ENCODE measurements around the gene ADPRHL1.

Gene ADPRHL1

DNA sequence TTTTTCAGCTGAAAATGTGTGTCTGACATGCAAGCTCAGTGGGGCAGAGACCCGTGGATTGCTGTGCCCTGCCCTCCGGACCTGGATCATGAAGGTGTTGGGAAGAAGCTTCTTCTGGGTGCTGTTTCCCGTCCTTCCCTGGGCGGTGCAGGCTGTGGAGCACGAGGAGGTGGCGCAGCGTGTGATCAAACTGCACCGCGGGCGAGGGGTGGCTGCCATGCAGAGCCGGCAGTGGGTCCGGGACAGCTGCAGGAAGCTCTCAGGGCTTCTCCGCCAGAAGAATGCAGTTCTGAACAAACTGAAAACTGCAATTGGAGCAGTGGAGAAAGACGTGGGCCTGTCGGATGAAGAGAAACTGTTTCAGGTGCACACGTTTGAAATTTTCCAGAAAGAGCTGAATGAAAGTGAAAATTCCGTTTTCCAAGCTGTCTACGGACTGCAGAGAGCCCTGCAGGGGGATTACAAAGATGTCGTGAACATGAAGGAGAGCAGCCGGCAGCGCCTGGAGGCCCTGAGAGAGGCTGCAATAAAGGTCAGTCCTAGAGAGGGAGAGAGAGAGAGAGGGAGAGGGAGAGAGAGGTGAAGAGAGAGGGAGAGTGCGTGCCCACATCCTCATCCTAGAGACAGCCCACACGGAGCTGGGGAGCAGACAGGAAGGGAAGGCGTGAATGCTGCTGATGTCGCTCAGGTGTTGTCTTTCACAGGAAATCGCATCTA, 42.4 kb upstream of the ADPRHL1 start:
- in situ Hi-C loops (cut with HindIII; ENCODE audit: low sequenced_read_pairs) = no loop called here
- TF ChIP-seq, protein P1, sequence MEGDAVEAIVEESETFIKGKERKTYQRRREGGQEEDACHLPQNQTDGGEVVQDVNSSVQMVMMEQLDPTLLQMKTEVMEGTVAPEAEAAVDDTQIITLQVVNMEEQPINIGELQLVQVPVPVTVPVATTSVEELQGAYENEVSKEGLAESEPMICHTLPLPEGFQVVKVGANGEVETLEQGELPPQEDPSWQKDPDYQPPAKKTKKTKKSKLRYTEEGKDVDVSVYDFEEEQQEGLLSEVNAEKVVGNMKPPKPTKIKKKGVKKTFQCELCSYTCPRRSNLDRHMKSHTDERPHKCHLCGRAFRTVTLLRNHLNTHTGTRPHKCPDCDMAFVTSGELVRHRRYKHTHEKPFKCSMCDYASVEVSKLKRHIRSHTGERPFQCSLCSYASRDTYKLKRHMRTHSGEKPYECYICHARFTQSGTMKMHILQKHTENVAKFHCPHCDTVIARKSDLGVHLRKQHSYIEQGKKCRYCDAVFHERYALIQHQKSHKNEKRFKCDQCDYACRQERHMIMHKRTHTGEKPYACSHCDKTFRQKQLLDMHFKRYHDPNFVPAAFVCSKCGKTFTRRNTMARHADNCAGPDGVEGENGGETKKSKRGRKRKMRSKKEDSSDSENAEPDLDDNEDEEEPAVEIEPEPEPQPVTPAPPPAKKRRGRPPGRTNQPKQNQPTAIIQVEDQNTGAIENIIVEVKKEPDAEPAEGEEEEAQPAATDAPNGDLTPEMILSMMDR (IDR thresholded peaks at IDR 0.05; ENCODE audit: low read depth, low read length, missing control alignments) = no peak
- DNase-seq (ENCODE audit: low read depth) = no peak
- peak overlapping the region; percentile 2 for H3K4me3 ChIP-seq (ENCODE audit: low read depth, low read length)

DNA sequence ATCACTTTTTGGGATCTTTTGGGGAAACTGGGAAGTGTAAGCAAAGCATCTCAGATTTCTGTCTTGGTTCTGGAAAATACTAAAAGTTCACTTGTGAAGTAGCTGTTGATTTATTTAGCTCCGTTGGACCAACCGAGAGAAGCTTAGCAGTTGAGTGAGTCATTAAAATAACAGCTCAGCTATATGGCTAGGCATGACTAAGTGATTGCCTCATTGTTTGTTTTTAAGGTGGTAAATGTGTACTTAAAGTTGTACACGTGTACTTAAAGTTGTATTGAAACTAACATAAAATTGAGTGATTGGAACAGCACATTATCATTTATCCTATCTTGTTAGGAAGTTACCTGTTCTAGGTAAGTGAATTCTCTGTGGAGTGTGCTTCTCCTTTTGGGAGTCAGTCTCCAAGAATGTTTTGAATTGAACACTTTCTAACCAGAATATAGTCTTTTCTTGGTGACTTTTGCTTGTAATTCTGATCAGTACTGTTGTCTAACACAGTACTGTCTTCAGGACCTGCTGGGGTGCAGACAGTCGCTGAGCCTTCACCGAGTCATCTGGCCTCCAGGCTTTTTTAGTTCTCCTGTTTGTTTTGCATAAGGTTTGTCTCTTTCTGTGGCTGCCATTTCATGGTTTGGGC, 40.1 kb upstream of the ADPRHL1 start:
- TF ChIP-seq, protein P1 (IDR thresholded peaks at IDR 0.05; ENCODE audit: low read depth, low read length, missing control alignments) = no peak
- peak; percentile 89 for DNase-seq (ENCODE audit: low read depth)
- in situ Hi-C loops (cut with HindIII; ENCODE audit: low sequenced_read_pairs) = no loop called here
- H3K4me3 ChIP-seq (ENCODE audit: low read depth, low read length) = peak overlapping the region; percentile 24

DNA sequence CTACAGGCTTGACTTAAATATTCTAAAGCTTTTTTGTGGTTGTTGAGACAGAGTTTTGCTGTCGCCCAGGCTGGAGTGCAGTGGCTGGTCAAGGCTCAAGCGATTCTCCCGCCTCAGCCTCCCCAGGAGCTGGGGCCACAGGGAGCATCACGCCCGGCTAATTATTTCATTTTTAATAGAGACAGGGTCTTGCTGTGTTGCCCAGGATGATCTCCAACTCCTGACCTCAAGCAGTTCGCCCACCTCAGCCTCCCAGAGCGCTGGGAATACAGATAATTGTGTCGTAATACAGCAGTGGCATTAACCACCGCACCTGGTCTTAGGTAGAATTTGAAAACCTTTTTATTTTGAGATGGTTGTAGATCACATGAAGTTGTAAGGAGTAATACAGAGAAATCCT, 38.7 kb upstream of the ADPRHL1 start:
- peak overlapping the region; percentile 83 for H3K4me3 ChIP-seq (ENCODE audit: low read depth, low read length)
- no peak for DNase-seq (ENCODE audit: low read depth)
- TF ChIP-seq, protein P1 (IDR thresholded peaks at IDR 0.05; ENCODE audit: low read depth, low read length, missing control alignments) = no peak
- in situ Hi-C loops (cut with HindIII; ENCODE audit: low sequenced_read_pairs) = no loop called here

DNA sequence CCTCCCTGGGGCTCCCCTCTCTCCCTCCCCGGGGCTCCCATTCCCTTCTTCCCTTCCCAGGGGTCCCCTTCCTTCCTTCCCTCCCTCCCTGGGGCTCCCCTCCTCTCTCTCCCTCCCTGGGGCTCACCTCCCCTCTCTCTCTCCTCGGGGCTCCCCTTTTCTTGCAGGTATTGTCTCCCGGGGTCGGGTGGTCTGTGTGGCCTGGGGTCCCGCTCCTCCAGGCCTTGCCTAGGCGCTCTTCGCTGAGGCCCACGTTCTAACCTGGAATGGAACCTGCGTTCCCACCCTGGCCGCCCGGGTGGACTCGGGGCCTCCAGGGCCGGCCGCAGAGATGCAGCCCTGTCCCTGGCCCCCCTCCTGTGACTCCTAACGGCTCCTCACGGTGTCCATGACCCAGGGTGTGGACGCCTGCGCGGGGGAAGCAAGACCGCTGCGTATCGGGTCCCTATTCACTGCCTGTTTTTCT, 38.2 kb upstream of the ADPRHL1 start:
- no peak for DNase-seq (ENCODE audit: low read depth)
- peak overlapping the region; percentile 83 for H3K4me3 ChIP-seq (ENCODE audit: low read depth, low read length)
- in situ Hi-C loops (cut with HindIII; ENCODE audit: low sequenced_read_pairs) = no loop called here
- TF ChIP-seq, protein P1 (IDR thresholded peaks at IDR 0.05; ENCODE audit: low read depth, low read length, missing control alignments) = no peak

DNA sequence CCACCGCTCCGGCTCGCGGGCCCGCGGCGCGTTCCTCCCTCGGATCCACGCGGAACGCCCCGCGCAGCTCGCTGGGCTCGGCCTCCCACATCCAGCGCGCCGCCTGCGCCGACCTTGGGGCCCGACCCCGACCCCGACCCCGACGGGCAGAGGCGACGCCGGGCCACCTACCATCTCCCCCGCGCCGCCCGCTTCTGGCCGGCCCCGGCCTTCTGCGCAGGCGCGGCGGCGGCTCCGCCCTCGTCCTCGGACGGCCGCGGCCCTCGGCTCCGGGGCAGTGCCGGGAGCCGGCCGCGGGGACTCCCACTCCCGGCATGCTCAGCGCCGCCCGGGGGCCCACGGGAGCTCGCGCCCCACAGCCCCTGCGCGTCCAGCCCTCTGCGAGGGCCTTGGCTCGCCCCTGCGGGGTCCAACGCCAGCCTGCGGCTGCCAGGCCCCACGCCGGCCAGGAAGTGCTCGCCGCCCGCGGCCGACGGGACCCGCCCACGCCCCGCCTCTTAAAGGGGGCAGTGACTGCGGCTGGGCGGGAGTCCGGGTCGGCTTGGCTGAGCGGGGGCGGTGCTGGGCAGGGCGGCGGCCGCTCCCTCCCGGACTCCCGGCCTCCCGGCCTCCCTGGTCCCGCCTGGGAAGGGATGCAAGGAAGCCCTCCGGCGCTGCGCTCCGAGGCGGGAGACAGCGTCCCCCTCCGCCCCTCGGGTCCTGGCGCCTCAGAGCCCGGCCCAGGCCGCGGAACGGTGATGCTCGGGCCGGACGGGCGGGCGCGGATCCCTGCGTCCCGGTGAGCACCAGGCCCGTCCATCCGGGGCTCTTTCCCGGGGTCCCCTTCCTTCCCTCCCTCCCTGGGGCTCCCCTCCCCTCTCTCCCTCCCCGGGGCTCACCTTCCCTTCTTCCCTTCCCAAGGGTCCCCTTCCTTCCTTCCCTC, 37.5 kb upstream of the ADPRHL1 start, which contains the start of gene DCUN1D2:
DCUN1D2 (minus strand) TSS at position 216 of the 922 bp plus-strand sequence; CDS start at position 174, 42 bp downstream.
- TF ChIP-seq, protein P1 (IDR thresholded peaks at IDR 0.05; ENCODE audit: low read depth, low read length, missing control alignments) = no peak
- peak; percentile 93 for DNase-seq (ENCODE audit: low read depth)
- peak within 1 kb of the TSS; percentile 83 for H3K4me3 ChIP-seq (ENCODE audit: low read depth, low read length)
- in situ Hi-C loops (cut with HindIII; ENCODE audit: low sequenced_read_pairs) = no loop called here

Data from astrocyte of the cerebellum (primary cell).